Heart right ventricle (tissue), 16 donors: ENCODE measurements around the gene MYO9A. TPM values are rescaled to one million over a fixed set of nuclear protein-coding genes. Genes with fewer than 3 reads are reported as not detected.

Experiments
- ATAC-seq, 8 donors: fragments of 200-7000 bp; cut with Tn5 transposase; one replicate each; pipeline ENCODE4 v1.9.1; 2020; ENCODE audit warnings: mild to moderate bottlenecking in 8 of 8, moderate library complexity in 8 of 8, moderate number of reproducible peaks in 1 of 8
- DNase-seq, 2 donors: peaks; one replicate each; pipeline ENCODE4 v3.0.0-alpha.2; 2020
- H3K27ac ChIP-seq, 10 donors: fragments of 200-600 bp; sonication (generic) in 2 of 10; one replicate each; pipeline versions ENCODE4 v1.5.0 to v1.8.0; 2020 to 2022; ENCODE audit warnings: mild to moderate bottlenecking in 3 of 10
- H3K27me3 ChIP-seq, 7 donors: fragments of 200-600 bp; one replicate each; pipeline ENCODE4 v1.8.0; 2021 to 2022; ENCODE audit warnings: mild to moderate bottlenecking in 2 of 7
- H3K36me3 ChIP-seq, 9 donors: fragments of 200-600 bp; sonication (generic) in 1 of 9; one replicate each; pipeline versions ENCODE4 v1.5.0 to v1.8.0; 2020 to 2022; ENCODE audit warnings: mild to moderate bottlenecking in 2 of 9
- H3K4me1 ChIP-seq, 9 donors: fragments of 200-600 bp; sonication (generic) in 1 of 9; one replicate each; pipeline versions ENCODE4 v1.5.0 to v1.8.0; 2020 to 2022; ENCODE audit warnings: mild to moderate bottlenecking in 4 of 9
- H3K4me3 ChIP-seq, 10 donors: fragments of 200-600 bp; sonication (generic) in 2 of 10; one replicate each; pipeline versions ENCODE4 v1.5.0 to v1.8.0; 2020 to 2022; ENCODE audit warnings: mild to moderate bottlenecking in 7 of 10, moderate library complexity in 2 of 10
- H3K9me3 ChIP-seq, 11 donors: fragments of 200-600 bp in 10 of 11; sonication (generic) in 2 of 11; one replicate each; pipeline versions ENCODE4 v1.5.0 to v1.8.0; 2013 to 2022; ENCODE audit warnings: mild to moderate bottlenecking in 2 of 11, control low read depth in 1 of 11, moderate library complexity in 1 of 11
- CTCF ChIP-seq, 9 donors: fragments of 200-600 bp; sonication (generic) in 2 of 9; IDR thresholded peaks; one replicate each; pipeline versions ENCODE4 v1.5.0 to v1.8.0; 2021 to 2022; ENCODE audit warnings: antibody characterized with exemption in 9 of 9, mild to moderate bottlenecking in 5 of 9, moderate library complexity in 1 of 9
- WGBS, 2 donors: extraction: QIAGEN DNeasy Blood & Tissue Kit; methylation state at CpG; one replicate each; pipeline ENCODE4 v1.1.7; 2013; ENCODE audit warnings: inconsistent platforms in 1 of 2; 5-methylcytosine and 5-hydroxymethylcytosine counted together
- intact Hi-C, 10 donors: fragments of 100-400 bp; cut with DNase I; formaldehyde crosslinking; loops; one replicate each; pipeline versions ENCODE4 v1.11.1 to v1.14.2; 2022
- polyA plus RNA-seq, 2 donors: library from polyadenylated mRNA; stranded (reverse); fragments of 200-250 nt; gene quantifications; one replicate each; pipeline ENCODE4 v1.2.3, GENCODE V29; 2013
- total RNA-seq, 10 donors: library from RNA; stranded (reverse); fragmentation: NEBNext Ultra II Directional in 3 of 10; extraction: Animal tissue kit (Norgen Biotek cat#: 25700) in 3 of 10; gene quantifications; one replicate each; pipeline versions ENCODE4 v1.2.1 to v1.2.4, GENCODE V29; 2021 to 2023
- donor health status: Arrhythmogenic right ventricular cardiomyopathy.
- donor health status: ischemic (EF 13 %, LVEDD 7.1; RV severe dilation, severe dysfunction).
- donor health status: healthy with polysubstance abuse.
- donor health status: DM: no; HTN: yes; CAD: no.
- donor health status: DM: no; HTN: no; CAD: no.
- donor health status: ischemic (EF 25% LVEDD 6.9; RV normal size, moderate dysfunction).
- donor health status: ischemic (EF 25% LVEDD 5.7; RV mildly dilated, moderate dysfunction).
- donor health status: healthy.
- donor health status: DM: yes; HTN: yes; CAD: no.
- donor health status: Ischemic cardiomyopathy.
- donor health status: ischemic (EF 35%, LVEDD 5.7; RV mildly dilated, moderate dysfunction).
- donor health status: nonischemic (EF 11% LVEDD 7.7; RV severe dilation, severe dysfunction).
- donor health status: DM: yes; HTN: yes; CAD: no.
- donor health status: PGD.
- donor health status: ischemic (EF 29% LVEDD 5.4; RV normal size, mild dysfunction).
- donor health status: nonischemic (EF 23%, LVEDD 6.1; RV moderate dilation, normal function).

MYO9A gene
- total and polyA plus RNA-seq, 12 donors, result 3.7 to 36.9 (median 28.7) TPM

DNA sequence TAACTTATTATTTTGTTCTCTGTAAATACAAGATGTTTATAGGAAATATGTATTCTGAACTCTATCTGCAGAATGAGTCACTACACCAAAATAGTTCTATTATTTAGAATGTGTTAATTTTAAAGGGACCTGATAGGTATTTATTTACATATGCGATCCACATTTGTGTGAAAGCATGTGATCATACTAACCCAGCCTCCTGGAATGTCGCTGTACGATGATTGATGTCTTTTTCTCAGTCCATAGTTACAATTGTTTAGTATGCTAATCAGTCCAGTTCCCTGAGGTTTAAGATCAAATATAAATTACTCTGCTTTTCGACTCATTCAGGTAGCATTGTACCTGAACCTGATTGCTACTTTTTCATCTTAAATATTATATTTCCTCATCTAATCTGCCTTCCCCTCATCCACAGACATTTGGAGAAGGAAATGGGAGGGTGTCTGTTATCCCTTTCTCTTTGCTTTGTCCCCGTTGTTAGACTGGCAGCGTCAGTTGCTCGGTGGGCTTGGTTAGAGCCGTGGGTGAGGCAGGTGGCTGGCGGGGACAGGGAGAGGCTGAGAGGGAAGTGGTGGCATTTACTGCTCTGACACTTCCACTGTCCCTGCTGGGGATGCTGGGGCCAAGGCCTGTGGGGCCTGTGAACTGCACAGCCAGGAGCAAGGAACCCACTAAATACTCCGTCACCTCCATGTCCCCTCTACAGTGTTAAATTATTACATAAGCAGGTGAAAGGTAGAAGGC, 335.4 kb downstream of the MYO9A start:
- DNase-seq (no peak), ATAC-seq (peak in 2 of 8 donors; percentile 26 to 33)
- 81 to 84% methylated on average over 10 of the region's 10 CpGs for WGBS, 2 donors
- Histone ChIP-seq H3K9me3 (no peaks in the 10 kb centered on the region), H3K27ac (no peak overlapping the region), H3K4me3 (no peak overlapping the region), H3K4me1 (peaks cover 0 to 18% (median 8%) of the 10 kb centered on the region in 9 donors), H3K36me3 (peaks cover 0 to 6% (median 0%) of the 10 kb centered on the region in 9 donors), H3K27me3 (no peaks in the 10 kb centered on the region)
- intact Hi-C loops, result loop anchor here in 1 of 10 donors (5.0 to 10.0 kb wide), 2 partner anchors 40 to 372 kb away; no protein-coding TSS in a partner anchor
- no peak for TF ChIP-seq CTCF (IDR thresholded peaks at IDR 0.05)

DNA sequence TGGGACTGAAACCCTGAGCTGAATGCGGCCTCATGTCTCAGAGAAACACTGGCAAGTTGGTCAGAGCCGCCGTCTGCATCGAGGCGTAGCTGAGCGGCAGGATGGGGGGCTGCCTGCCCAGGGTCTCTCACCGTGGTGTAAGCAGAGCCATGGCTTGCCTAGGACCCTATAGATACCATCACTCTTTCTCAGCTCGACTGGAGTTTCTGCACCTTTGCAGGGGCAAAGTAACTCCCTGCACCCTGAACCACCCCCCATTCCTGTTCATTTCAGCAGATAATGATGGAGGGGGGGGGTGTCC, 336.0 kb downstream of the MYO9A start:
- ATAC-seq, result peak in 1 of 8 donors; percentile 13
- Histone ChIP-seq H3K36me3 (peaks cover 0 to 13% (median 0%) of the 10 kb centered on the region in 9 donors), H3K27ac (no peak overlapping the region), H3K9me3 (no peaks in the 10 kb centered on the region), H3K4me3 (no peak overlapping the region), H3K27me3 (no peaks in the 10 kb centered on the region), H3K4me1 (peaks cover 0 to 18% (median 8%) of the 10 kb centered on the region in 9 donors)
- TF ChIP-seq CTCF (IDR thresholded peaks at IDR 0.05), result no peak
- WGBS, 2 donors, result 91 to 92% methylated on average over 8 of the region's 8 CpGs
- DNase-seq, result no peak
- intact Hi-C loops, result loop anchor here in 2 of 10 donors (2.0 to 10.0 kb wide), 3 partner anchors 40 to 375 kb away; no protein-coding TSS in a partner anchor

DNA sequence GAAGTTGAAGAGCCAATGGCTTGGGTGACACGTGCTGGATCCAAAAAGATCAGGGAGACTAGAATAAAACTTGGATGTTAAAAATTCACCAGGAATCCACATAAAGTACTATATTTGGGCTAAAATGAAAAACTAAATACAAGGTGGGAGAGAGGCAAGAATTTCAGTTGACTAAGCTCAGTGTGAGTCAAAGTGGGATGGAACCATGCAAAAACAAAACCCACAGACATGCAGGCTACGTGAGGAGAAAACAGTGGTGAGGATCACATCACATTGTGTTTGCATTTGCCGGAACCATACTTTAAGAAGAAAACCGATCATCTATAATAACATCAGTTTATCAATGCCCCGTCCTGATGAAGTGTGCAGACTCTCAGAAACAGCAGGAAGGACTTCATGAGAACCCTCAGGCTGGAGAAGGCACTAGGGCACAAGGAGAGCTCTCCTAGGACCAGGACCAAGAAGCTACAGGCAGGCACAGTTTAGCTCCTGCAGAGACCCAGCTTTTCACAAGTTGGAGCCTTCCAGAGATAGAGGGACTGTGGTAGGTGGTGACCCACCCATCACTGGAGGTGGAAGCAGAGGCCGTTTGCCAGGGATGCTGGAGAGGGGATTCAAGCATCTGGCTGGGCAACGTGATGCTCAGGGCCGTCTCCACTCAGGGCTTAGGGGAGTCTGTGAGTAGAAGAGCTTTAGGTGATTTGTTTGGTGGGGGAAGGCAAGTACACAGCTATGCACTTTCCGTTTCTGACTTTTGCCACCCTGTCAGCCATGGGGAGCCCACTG, 336.6 kb downstream of the MYO9A start:
- no peaks in the 10 kb centered on the region for H3K9me3 ChIP-seq
- no peak for TF ChIP-seq CTCF (IDR thresholded peaks at IDR 0.05)
- ATAC-seq (no peak), DNase-seq (no peak)
- H3K36me3 ChIP-seq, result peaks cover 0 to 13% (median 0%) of the 10 kb centered on the region in 9 donors
- WGBS, 2 donors, result 91 to 94% methylated on average over 9 of the region's 9 CpGs
- H3K27ac ChIP-seq, result no peak overlapping the region
- intact Hi-C loops, result loop anchor here in 2 of 10 donors (2.0 to 10.0 kb wide), 3 partner anchors 39 to 375 kb away; no protein-coding TSS in a partner anchor
- no peaks in the 10 kb centered on the region for H3K27me3 ChIP-seq
- H3K4me3 ChIP-seq, result no peak overlapping the region
- peaks cover 0 to 18% (median 8%) of the 10 kb centered on the region in 9 donors for H3K4me1 ChIP-seq
